GM12874 (cell line): ENCODE measurements around the gene HOXC5.

Experiments
- CTCF ChIP-seq: IDR thresholded peaks from 2 replicates; pipeline ENCODE4 v1.5.1; 2011; ENCODE audit warnings: low read depth, mild to moderate bottlenecking, control low read depth, low read length, moderate library complexity; ENCODE audit not compliant: insufficient read depth

Gene HOXC5

GRCh38 chr12:54060174-54060974 is 27.5 kb downstream of the HOXC5 start:
- no peak for TF ChIP-seq CTCF

- no peak for TF ChIP-seq CTCF
These were observed 28.3 kb downstream of the HOXC5 start for GRCh38 chr12:54060975-54061778.

GRCh38 chr12:54065677-54066076 is 32.8 kb downstream of the HOXC5 start:
- no peak for TF ChIP-seq CTCF

- no peak for TF ChIP-seq CTCF
These were observed 33.6 kb downstream of the HOXC5 start for GRCh38 chr12:54066408-54066807.

- TF ChIP-seq CTCF, result no peak
These were observed 35.7 kb downstream of the HOXC5 start for GRCh38 chr12:54068418-54069070.

GRCh38 chr12:54071942-54072341 is 39.1 kb downstream of the HOXC5 start:
- no peak for TF ChIP-seq CTCF

GRCh38 chr12:54074308-54074707 is 41.5 kb downstream of the HOXC5 start:
- TF ChIP-seq CTCF, result no peak
